ENCODE data around the gene SMCO2. TPM values are rescaled to one million over a fixed set of nuclear protein-coding genes. Genes with fewer than 3 reads are reported as not detected.

The SMCO2 gene
- total RNA-seq, 1 experiment from 2014 or later, result 0.20 TPM

GRCh38 chr12:27527512-27527911, 81.0 kb downstream of the SMCO2 start:
- peaks cover 31 to 35% of the 10 kb centered on the region in 2 experiments for H3K4me1 Mint-ChIP-seq
- Histone ChIP-seq H3K14ac (ENCODE audit: insufficient read depth, low read length) (no peak overlapping the region), H3K9ac (ENCODE audit: extremely low read depth, insufficient read length, low read length) (no peak overlapping the region), H3K18ac (ENCODE audit: insufficient read length, low read depth, low read length) (no peak overlapping the region), H3K79me2 (ENCODE audit: insufficient read depth, low read length) (no peaks in the 10 kb centered on the region), H3T11ph (ENCODE audit: low read length) (no peak overlapping the region), H4K5ac (ENCODE audit: insufficient read length, low read depth, low read length) (no peak overlapping the region), H3K27ac (ENCODE audit: insufficient read length, low read depth, low read length) (no peak overlapping the region), H4K20me1 (ENCODE audit: control insufficient read depth, insufficient read depth, insufficient read length) (no peaks in the 10 kb centered on the region), H2BK120ac (ENCODE audit: low read depth, low read length, poor library complexity, severe bottlenecking) (no peak overlapping the region), H3K4ac (ENCODE audit: low read depth, low read length) (no peak overlapping the region), H3K27me3 (ENCODE audit: insufficient read depth, low read length) (no peaks in the 10 kb centered on the region), H2AFZ (ENCODE audit: low read length) (no peak overlapping the region), H2BK12ac (ENCODE audit: insufficient read length, low read depth, low read length) (no peak overlapping the region), H3K56ac (ENCODE audit: insufficient read length, low read depth, low read length) (no peak overlapping the region), H2AK5ac (ENCODE audit: insufficient read length, low read length) (no peak overlapping the region), H3K23me2 (ENCODE audit: insufficient read length, low read depth, low read length, poor library complexity, severe bottlenecking) (peaks cover 18% of the 10 kb centered on the region), H3K23ac (ENCODE audit: insufficient read length, low read depth, low read length) (no peak overlapping the region), H3K4me1 (ENCODE audit: insufficient read depth, low read length) (peaks cover 4% of the 10 kb centered on the region; the same call in 1 of the 2 replicates), H4K8ac (replicated peaks; ENCODE audit: insufficient read length, low read depth, low read length) (no peak overlapping the region), H3K9me3 (ENCODE audit: control insufficient read depth, low read depth, low read length) (no peaks in the 10 kb centered on the region), H3K79me1 (ENCODE audit: insufficient read depth, low read depth, low read length, poor library complexity, severe bottlenecking) (peaks cover 3% of the 10 kb centered on the region), H3K4me2 (ENCODE audit: insufficient read depth, insufficient read length, low read length) (no peak overlapping the region), H2BK20ac (ENCODE audit: low read depth, low read length, poor library complexity, severe bottlenecking) (no peak overlapping the region), H2BK5ac (ENCODE audit: insufficient read length, low read length) (no peak overlapping the region), H4K91ac (ENCODE audit: insufficient read length, low read depth, low read length) (no peak overlapping the region), H2BK15ac (ENCODE audit: low read depth, low read length) (no peak overlapping the region)
- no peak overlapping the region for H3K27ac Mint-ChIP-seq
- no peak for DNase-seq
- TF ChIP-seq CTCF (conservative IDR thresholded peaks at IDR 0.05), result no peak
- no peak overlapping the region for H3K4me3 Mint-ChIP-seq
- no peaks in the 10 kb centered on the region for H3K9me3 Mint-ChIP-seq
- peaks cover 0 to under 1% (median 0%) of the 10 kb centered on the region in 3 experiments; a peak in 1 of 7 replicates for H3K36me3 Mint-ChIP-seq (ENCODE audit: insufficient read depth in 1 of 3, low read depth in 3 of 3)
- H3K27me3 Mint-ChIP-seq (ENCODE audit: low read depth), result peaks cover 14% of the 10 kb centered on the region
- WGBS (ENCODE audit: extremely low coverage, insufficient read length, low lambda C conversion rate), result no CpG with 5 or more reads among the region's 9 CpGs
